AG10803 (cell line): ENCODE measurements around the gene TFF3.

Experiments
- DNase-seq: peaks from one replicate; pipeline ENCODE4 v3.0.0; 2010; ENCODE audit warnings: low read depth
- H3K4me3 ChIP-seq: 2 replicates; pipeline ENCODE4 v1.5.1; 2011; ENCODE audit warnings: mild to moderate bottlenecking, low read length, control low read depth
- CTCF ChIP-seq: conservative IDR thresholded peaks from 2 replicates; pipeline ENCODE4 v1.5.1; 2011; ENCODE audit warnings: mild to moderate bottlenecking, low read length, control low read depth, inconsistent platforms

The TFF3 gene

GRCh38 chr21:42303443-42303842 is 11.8 kb downstream of the TFF3 start:
- TF ChIP-seq CTCF = no peak
- DNase-seq = no peak
- H3K4me3 ChIP-seq = no peak overlapping the region

- TF ChIP-seq CTCF = no peak
- DNase-seq = no peak
- no peak overlapping the region for H3K4me3 ChIP-seq
Observed at GRCh38 chr21:42302794-42303193, 12.4 kb downstream of the TFF3 start.

GRCh38 chr21:42302076-42302650 is 13.0 kb downstream of the TFF3 start:
- no peak overlapping the region for H3K4me3 ChIP-seq
- no peak for TF ChIP-seq CTCF
- DNase-seq = no peak

- TF ChIP-seq CTCF = no peak
- no peak overlapping the region for H3K4me3 ChIP-seq
- DNase-seq = no peak
Observed at GRCh38 chr21:42301371-42302075, 13.7 kb downstream of the TFF3 start.

GRCh38 chr21:42300956-42301355 is 14.3 kb downstream of the TFF3 start:
- DNase-seq = no peak

GRCh38 chr21:42300045-42300583 is 15.1 kb downstream of the TFF3 start:
- H3K4me3 ChIP-seq = no peak overlapping the region
- no peak for TF ChIP-seq CTCF
- no peak for DNase-seq

More at GRCh38 chr21:42300956-42301355, 14.3 kb downstream of the TFF3 start:
- H3K4me3 ChIP-seq = no peak overlapping the region
- TF ChIP-seq CTCF = no peak
